ENCODE data around the gene USH1G.
A peak's percentile ranks its signal among the peaks of the same experiment; 100 is the strongest.
"Not testable (repeated sequence)": the region's sequence is repeated elsewhere in the genome, so short reads cannot be mapped to it uniquely, and the experiment has no call there.

Gene USH1G

GRCh38 chr17:74930535-74931036 lies 7.5 kb upstream of the USH1G start:
- no peak for DNase-seq

GRCh38 chr17:74928786-74929185 lies 5.7 kb upstream of the USH1G start:
- no peak for DNase-seq

- no peak for DNase-seq
These were observed 2.2 kb upstream of the USH1G start for GRCh38 chr17:74925242-74925641.

- DNase-seq: peak; percentile 54
These were observed 1.3 kb upstream of the USH1G start, which contains the start of gene OTOP2 for GRCh38 chr17:74924250-74924948. TSS of gene OTOP2 (plus strand) at chr17:74924273. CDS start at chr17:74924633, 360 bp downstream.

GRCh38 chr17:74923538-74924249 lies 639 bp upstream of the USH1G start:
- DNase-seq: peak; percentile 53

- peak; percentile 10 for DNase-seq
These were observed 883 bp downstream of the USH1G start for GRCh38 chr17:74922172-74922571.

- DNase-seq: peak; percentile 16
These were observed 1.3 kb downstream of the USH1G start for GRCh38 chr17:74921769-74922168.

GRCh38 chr17:74921026-74921681 lies 1.9 kb downstream of the USH1G start:
- peak; percentile 40 for DNase-seq

- no peak for DNase-seq
These were observed 2.4 kb downstream of the USH1G start for GRCh38 chr17:74920642-74921025.

GRCh38 chr17:74920306-74920620 lies 2.8 kb downstream of the USH1G start:
- no peak for DNase-seq

GRCh38 chr17:74919440-74920305 lies 3.4 kb downstream of the USH1G start:
- DNase-seq: no peak

- no peak for DNase-seq
These were observed 4.1 kb downstream of the USH1G start for GRCh38 chr17:74918906-74919305.

- DNase-seq: no peak
These were observed 5.6 kb downstream of the USH1G start for GRCh38 chr17:74917430-74917829.

GRCh38 chr17:74916851-74917199 lies 6.2 kb downstream of the USH1G start:
- no peak for DNase-seq

GRCh38 chr17:74916136-74916850 lies 6.8 kb downstream of the USH1G start:
- no peak for DNase-seq

- DNase-seq: not testable (repeated sequence)
These were observed 11.6 kb downstream of the USH1G start for GRCh38 chr17:74911423-74911822.

- not testable (repeated sequence) for DNase-seq
These were observed 14.0 kb downstream of the USH1G start for GRCh38 chr17:74909097-74909496.

GRCh38 chr17:74907012-74907411 lies 16.0 kb downstream of the USH1G start:
- no peak for DNase-seq

GRCh38 chr17:74906214-74906793 lies 16.8 kb downstream of the USH1G start:
- DNase-seq: not testable (repeated sequence)

- DNase-seq: no peak
These were observed 18.2 kb downstream of the USH1G start for GRCh38 chr17:74904687-74905409.

GRCh38 chr17:74903671-74904070 lies 19.4 kb downstream of the USH1G start:
- no peak for DNase-seq
